ENCODE data around the gene DCP2. TPM values are rescaled to one million over a fixed set of nuclear protein-coding genes. Genes with fewer than 3 reads are reported as not detected.
"Not testable (repeated sequence)": the region's sequence is repeated elsewhere in the genome, so short reads cannot be mapped to it uniquely, and the experiment has no call there.

DCP2 gene
- total RNA-seq, 2 donors from 2014 or later, result 80.0 to 83.6 TPM

- DNase-seq, result no peak
- H3K4me3 Mint-ChIP-seq, result no peak overlapping the region
- H3K9me3 ChIP-seq (ENCODE audit: control insufficient read depth, low read length, poor library complexity, severe bottlenecking), result no peaks in the 10 kb centered on the region
- H3K4me1 Mint-ChIP-seq, result peaks cover 12% of the 10 kb centered on the region
- no peak for ATAC-seq
- H3K27me3 Mint-ChIP-seq, result no peaks in the 10 kb centered on the region
- H3K36me3 Mint-ChIP-seq (ENCODE audit: low read depth), result peaks cover 3% of the 10 kb centered on the region
- H3K27ac Mint-ChIP-seq, result peak overlapping the region; percentile 19
Measured at GRCh38 chr5:112957036-112957808, 19.4 kb upstream of the DCP2 start.

GRCh38 chr5:112958093-112959088 is 18.2 kb upstream of the DCP2 start:
- DNase-seq, result no peak
- Mint-ChIP-seq H3K4me1 (peaks cover 15% of the 10 kb centered on the region), H3K27me3 (no peaks in the 10 kb centered on the region), H3K4me3 (no peak overlapping the region), H3K36me3 (ENCODE audit: low read depth) (peaks cover 3% of the 10 kb centered on the region), H3K27ac (peak overlapping the region; percentile 70)
- peak; percentile 32 for ATAC-seq
- H3K9me3 ChIP-seq (ENCODE audit: control insufficient read depth, low read length, poor library complexity, severe bottlenecking), result no peaks in the 10 kb centered on the region

GRCh38 chr5:112959872-112960271 is 16.7 kb upstream of the DCP2 start:
- ATAC-seq; H3K27me3 Mint-ChIP-seq; H3K36me3 Mint-ChIP-seq (ENCODE audit: low read depth); H3K4me3 Mint-ChIP-seq; DNase-seq; H3K9me3 ChIP-seq (ENCODE audit: control insufficient read depth, low read length, poor library complexity, severe bottlenecking); H3K27ac Mint-ChIP-seq: not testable (repeated sequence)
- peaks cover 18% of the 10 kb centered on the region for H3K4me1 Mint-ChIP-seq

- ATAC-seq (no peak), DNase-seq (no peak)
- peaks cover 18% of the 10 kb centered on the region for H3K4me1 Mint-ChIP-seq
- H3K27me3 Mint-ChIP-seq, result no peaks in the 10 kb centered on the region
- no peak overlapping the region for H3K4me3 Mint-ChIP-seq
- H3K9me3 ChIP-seq (ENCODE audit: control insufficient read depth, low read length, poor library complexity, severe bottlenecking), result no peaks in the 10 kb centered on the region
- no peak overlapping the region for H3K27ac Mint-ChIP-seq
- peaks cover 3% of the 10 kb centered on the region for H3K36me3 Mint-ChIP-seq (ENCODE audit: low read depth)
Measured at GRCh38 chr5:112960315-112960714, 16.3 kb upstream of the DCP2 start.

GRCh38 chr5:112960863-112961504 is 15.6 kb upstream of the DCP2 start:
- ATAC-seq (no peak), DNase-seq (no peak)
- no peaks in the 10 kb centered on the region for H3K9me3 ChIP-seq (ENCODE audit: control insufficient read depth, low read length, poor library complexity, severe bottlenecking)
- no peaks in the 10 kb centered on the region for H3K27me3 Mint-ChIP-seq
- H3K36me3 Mint-ChIP-seq (ENCODE audit: low read depth), result peaks cover 3% of the 10 kb centered on the region
- H3K27ac Mint-ChIP-seq, result no peak overlapping the region
- no peak overlapping the region for H3K4me3 Mint-ChIP-seq
- peaks cover 18% of the 10 kb centered on the region for H3K4me1 Mint-ChIP-seq

- H3K27ac Mint-ChIP-seq, DNase-seq, ATAC-seq: not testable (repeated sequence)
Measured at GRCh38 chr5:112963374-112963733, 13.2 kb upstream of the DCP2 start.

GRCh38 chr5:112965733-112966306 is 10.8 kb upstream of the DCP2 start:
- no peak for DNase-seq
- H3K36me3 Mint-ChIP-seq (ENCODE audit: low read depth), result no peaks in the 10 kb centered on the region
- peaks cover 13% of the 10 kb centered on the region for H3K4me1 Mint-ChIP-seq
- H3K27me3 Mint-ChIP-seq, result no peaks in the 10 kb centered on the region
- H3K9me3 ChIP-seq (ENCODE audit: control insufficient read depth, low read length, poor library complexity, severe bottlenecking), result no peaks in the 10 kb centered on the region
- H3K27ac Mint-ChIP-seq, result peak overlapping the region; percentile 45
- no peak for ATAC-seq
- H3K4me3 Mint-ChIP-seq, result no peak overlapping the region

More at GRCh38 chr5:112963374-112963733, 13.2 kb upstream of the DCP2 start:
- H3K27me3 Mint-ChIP-seq; H3K36me3 Mint-ChIP-seq (ENCODE audit: low read depth); H3K4me3 Mint-ChIP-seq; H3K9me3 ChIP-seq (ENCODE audit: control insufficient read depth, low read length, poor library complexity, severe bottlenecking): not testable (repeated sequence)
- H3K4me1 Mint-ChIP-seq, result peaks cover 14% of the 10 kb centered on the region

GRCh38 chr5:112967520-112968083 is 9.0 kb upstream of the DCP2 start:
- no peaks in the 10 kb centered on the region for H3K36me3 Mint-ChIP-seq (ENCODE audit: low read depth)

GRCh38 chr5:112968411-112969106 is 8.0 kb upstream of the DCP2 start:
- Mint-ChIP-seq H3K27ac (peak overlapping the region; percentile 67), H3K4me3 (no peak overlapping the region), H3K36me3 (ENCODE audit: low read depth) (no peaks in the 10 kb centered on the region), H3K27me3 (no peaks in the 10 kb centered on the region), H3K4me1 (peaks cover 10% of the 10 kb centered on the region)
- ATAC-seq, result no peak
- no peak for DNase-seq
- no peaks in the 10 kb centered on the region for H3K9me3 ChIP-seq (ENCODE audit: control insufficient read depth, low read length, poor library complexity, severe bottlenecking)

More at GRCh38 chr5:112967520-112968083, 9.0 kb upstream of the DCP2 start:
- no peak for DNase-seq
- peaks cover 13% of the 10 kb centered on the region for H3K4me1 Mint-ChIP-seq
- H3K9me3 ChIP-seq (ENCODE audit: control insufficient read depth, low read length, poor library complexity, severe bottlenecking), result no peaks in the 10 kb centered on the region
- no peaks in the 10 kb centered on the region for H3K27me3 Mint-ChIP-seq
- ATAC-seq, result no peak
- no peak overlapping the region for H3K4me3 Mint-ChIP-seq
- peak overlapping the region; percentile 67 for H3K27ac Mint-ChIP-seq

GRCh38 chr5:112971276-112971675 is 5.3 kb upstream of the DCP2 start:
- ATAC-seq, result no peak
- Mint-ChIP-seq H3K4me1 (peaks cover 19% of the 10 kb centered on the region), H3K27ac (no peak overlapping the region), H3K4me3 (no peak overlapping the region), H3K27me3 (no peaks in the 10 kb centered on the region), H3K36me3 (ENCODE audit: low read depth) (no peaks in the 10 kb centered on the region)
- DNase-seq, result no peak
- no peaks in the 10 kb centered on the region for H3K9me3 ChIP-seq (ENCODE audit: control insufficient read depth, low read length, poor library complexity, severe bottlenecking)

GRCh38 chr5:112973036-112973435 is 3.6 kb upstream of the DCP2 start:
- no peak overlapping the region for H3K4me3 Mint-ChIP-seq
- H3K27me3 Mint-ChIP-seq, result no peaks in the 10 kb centered on the region
- no peaks in the 10 kb centered on the region for H3K9me3 ChIP-seq (ENCODE audit: control insufficient read depth, low read length, poor library complexity, severe bottlenecking)
- no peak overlapping the region for H3K27ac Mint-ChIP-seq
- DNase-seq, result no peak
- ATAC-seq, result no peak
- peaks cover 5% of the 10 kb centered on the region for H3K36me3 Mint-ChIP-seq (ENCODE audit: low read depth)
- peaks cover 23% of the 10 kb centered on the region for H3K4me1 Mint-ChIP-seq

- Mint-ChIP-seq H3K27me3 (no peaks in the 10 kb centered on the region), H3K36me3 (ENCODE audit: low read depth) (peaks cover 5% of the 10 kb centered on the region), H3K4me3 (no peak overlapping the region), H3K27ac (no peak overlapping the region), H3K4me1 (peaks cover 27% of the 10 kb centered on the region)
- no peaks in the 10 kb centered on the region for H3K9me3 ChIP-seq (ENCODE audit: control insufficient read depth, low read length, poor library complexity, severe bottlenecking)
- no peak for ATAC-seq
- no peak for DNase-seq
Measured at GRCh38 chr5:112973904-112974303, 2.7 kb upstream of the DCP2 start.
